NCI-H226 (cell line): Measurements from ENCODE around the gene UTP4.
"Not testable (repeated sequence)": the region's sequence is repeated elsewhere in the genome, so short reads cannot be mapped to it uniquely, and the experiment has no call there.

Experiments used
- DNase-seq: peaks from one replicate; pipeline ENCODE4 v3.0.0-alpha.2; 2015

The UTP4 gene

DNA sequence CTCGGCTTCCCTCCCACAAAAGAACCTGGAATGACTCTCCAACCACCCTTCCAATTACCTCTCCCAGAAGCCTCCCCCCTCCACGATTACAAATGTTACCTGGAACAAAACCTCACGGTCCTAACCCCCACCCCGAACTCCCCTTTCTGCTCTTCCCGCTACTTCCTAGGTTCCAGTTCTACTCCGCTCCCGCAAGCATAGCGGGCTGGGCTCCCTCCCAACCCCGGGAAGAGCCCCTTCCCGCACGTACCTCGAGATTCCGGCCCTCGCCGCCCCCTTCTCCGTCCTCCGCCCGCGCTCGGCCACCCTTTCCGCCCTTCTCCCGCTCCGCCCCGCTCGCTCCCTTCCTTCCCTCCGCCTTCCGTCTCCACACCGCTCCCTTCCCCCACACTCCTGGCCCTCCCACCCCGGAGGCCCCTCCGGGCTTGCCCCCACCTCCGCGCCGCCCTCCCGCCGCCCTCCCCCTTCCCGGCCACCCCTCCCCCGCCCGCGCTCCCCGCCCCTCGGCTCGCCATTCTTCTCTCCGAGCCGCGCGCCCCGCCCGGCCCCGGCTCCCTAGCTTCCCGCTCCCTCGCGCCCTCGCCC is 518 bp upstream of the UTP4 start:
- peak; percentile 67 for DNase-seq

DNA sequence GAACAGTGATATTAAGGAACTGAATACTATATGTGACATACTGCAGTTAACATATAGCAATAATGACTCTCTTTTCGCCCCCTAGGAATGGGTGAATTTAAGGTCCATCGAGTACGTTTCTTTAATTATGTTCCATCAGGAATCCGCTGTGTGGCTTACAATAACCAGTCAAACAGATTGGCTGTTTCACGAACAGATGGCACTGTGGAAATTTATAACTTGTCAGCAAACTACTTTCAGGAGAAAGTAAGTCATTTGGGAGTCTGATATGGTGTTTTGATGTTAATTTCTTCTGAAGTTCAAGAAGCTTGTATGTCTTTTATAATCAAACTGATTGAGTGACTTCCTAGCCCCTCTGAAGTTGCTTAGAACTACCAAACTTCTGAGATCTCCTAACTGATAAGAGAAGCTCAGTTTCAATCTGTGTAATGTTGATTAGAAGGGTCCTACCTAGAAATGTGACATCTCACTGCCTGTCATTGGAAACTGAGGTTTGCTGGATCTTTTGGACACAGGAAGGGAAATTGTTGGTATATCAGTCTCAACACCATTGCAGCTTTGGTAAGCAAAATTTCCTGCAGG is 1.0 kb downstream of the UTP4 start:
- no peak for DNase-seq

DNA sequence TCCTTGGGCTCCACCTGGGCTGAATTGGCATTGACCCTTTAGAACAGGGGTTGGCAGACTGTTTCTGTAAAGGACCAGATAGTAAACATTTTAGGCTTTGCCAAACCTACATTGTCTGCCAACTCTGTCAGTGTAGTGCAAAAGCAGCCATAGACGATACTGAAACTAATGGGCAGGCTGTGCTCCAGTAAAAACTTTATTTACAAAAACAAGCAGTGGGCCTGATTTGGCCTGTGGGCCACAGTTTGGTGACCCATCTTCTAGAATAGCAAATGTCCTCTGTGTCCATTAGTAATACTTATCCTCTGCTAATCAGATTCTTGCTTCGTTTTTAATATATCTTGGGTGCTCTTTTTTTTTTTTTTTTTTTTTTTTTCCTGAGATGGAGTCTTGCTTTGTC is 6.2 kb downstream of the UTP4 start:
- no peak for DNase-seq

DNA sequence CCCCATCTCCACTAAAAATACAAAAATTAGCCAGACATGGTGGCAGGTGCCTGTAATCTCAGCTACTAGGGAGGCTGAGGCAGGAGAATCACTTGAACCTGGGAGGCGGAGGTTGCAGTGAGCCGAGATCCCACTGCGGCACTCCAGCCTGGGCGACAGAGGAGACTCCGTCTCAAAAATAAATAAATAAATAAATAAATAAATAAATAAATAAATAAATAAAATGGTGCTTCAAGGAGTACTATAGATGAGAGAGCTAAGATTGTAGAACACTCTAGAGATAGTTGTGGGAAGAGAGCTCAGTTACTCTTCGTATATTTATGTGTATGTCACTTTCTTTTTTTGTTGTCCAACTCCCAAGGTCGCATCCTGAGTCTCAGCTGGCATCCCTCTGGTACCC is 7.0 kb downstream of the UTP4 start:
- DNase-seq = not testable (repeated sequence)

DNA sequence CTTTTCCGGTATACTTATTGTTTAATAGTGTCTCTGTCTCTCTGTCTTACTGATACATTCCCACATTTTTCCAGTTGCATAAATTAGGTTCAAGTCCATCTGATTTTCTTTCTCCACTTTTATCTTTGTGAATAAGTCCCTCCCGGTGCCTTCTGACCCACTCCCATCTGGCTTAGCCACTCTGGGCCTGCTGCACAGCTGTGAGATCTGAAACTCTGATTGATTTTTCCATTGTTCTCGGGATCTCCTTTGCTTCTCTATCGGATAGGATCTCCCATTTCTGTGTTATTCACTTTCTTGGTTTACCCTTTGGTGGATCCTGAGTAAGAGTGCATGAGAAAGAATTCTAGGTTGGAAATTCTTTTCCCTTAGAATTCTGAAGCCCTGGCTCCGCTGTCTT is 8.6 kb downstream of the UTP4 start:
- no peak for DNase-seq

DNA sequence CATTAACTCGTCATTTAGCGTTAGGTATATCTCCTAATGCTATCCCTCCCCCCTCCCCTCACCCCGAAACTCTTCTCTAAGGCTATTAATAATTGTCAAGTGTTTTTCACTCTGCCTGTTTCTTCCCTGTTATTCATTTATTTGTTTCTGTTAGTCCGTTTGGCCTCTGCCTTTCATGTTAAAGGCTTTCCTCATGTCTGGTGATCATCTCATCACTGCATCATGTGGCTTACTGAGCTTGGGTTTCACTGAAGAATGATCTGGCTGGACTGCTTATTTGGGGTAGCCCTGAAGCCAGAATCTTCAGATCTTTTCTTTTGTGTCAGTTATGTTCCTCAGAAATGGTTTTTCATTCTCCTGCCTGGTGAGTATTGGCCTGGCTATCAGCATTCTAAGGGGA is 9.5 kb downstream of the UTP4 start:
- no peak for DNase-seq

DNA sequence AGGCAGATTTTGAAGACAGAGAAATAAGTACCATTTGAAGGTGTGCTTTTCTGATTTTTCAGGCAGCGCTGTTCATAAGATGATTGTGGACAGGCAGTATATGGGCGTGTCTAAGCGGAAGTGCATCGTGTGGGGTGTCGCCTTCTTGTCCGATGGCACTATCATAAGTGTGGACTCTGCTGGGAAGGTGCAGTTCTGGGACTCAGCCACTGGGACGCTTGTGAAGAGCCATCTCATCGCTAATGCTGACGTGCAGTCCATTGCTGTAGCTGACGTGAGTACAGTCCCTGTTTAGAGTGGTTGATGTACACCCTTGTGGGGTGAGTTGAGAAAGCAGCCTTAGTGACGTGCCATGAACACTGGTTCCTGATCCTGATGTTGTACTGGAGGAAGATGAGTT is 10.7 kb downstream of the UTP4 start:
- no peak for DNase-seq

DNA sequence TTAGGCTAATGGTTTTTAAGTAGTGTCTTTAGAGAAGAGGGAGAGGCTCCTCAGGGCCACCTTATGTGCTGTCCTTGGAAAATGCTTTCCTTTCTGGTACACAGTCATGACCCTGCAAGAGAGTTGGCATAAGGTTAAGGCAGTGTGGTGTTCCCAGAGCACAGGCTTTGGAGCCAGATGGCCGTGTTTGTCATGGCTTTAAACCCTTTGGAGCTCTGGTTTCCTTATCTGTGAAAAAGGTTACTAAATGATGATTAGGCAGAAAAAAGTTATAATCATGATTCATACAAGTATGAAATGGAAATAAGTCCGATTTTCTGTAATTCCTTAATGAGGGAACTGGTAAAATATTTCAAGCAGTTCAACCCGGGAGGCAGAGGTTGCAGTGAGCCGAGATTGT is 13.2 kb downstream of the UTP4 start:
- no peak for DNase-seq

DNA sequence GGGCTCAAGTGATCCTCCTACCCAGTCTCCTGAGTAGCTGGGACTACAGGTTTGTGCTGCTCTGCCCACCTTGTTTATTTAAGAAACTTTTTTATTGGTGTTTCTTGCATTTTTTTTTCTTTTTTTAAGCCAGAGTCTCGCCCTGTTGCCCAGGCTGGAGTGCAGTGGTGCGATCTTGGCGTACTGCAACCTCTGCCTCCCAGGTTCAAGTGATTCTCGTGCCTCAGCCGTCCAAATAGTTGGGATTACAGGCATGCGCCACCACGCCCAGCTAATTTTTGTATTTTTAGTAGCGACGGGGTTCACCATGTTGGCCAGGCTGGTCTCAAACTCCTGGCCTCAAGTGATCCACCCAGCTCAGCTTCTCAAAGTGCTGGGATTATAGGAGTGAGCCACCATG is 17.2 kb downstream of the UTP4 start:
- not testable (repeated sequence) for DNase-seq

DNA sequence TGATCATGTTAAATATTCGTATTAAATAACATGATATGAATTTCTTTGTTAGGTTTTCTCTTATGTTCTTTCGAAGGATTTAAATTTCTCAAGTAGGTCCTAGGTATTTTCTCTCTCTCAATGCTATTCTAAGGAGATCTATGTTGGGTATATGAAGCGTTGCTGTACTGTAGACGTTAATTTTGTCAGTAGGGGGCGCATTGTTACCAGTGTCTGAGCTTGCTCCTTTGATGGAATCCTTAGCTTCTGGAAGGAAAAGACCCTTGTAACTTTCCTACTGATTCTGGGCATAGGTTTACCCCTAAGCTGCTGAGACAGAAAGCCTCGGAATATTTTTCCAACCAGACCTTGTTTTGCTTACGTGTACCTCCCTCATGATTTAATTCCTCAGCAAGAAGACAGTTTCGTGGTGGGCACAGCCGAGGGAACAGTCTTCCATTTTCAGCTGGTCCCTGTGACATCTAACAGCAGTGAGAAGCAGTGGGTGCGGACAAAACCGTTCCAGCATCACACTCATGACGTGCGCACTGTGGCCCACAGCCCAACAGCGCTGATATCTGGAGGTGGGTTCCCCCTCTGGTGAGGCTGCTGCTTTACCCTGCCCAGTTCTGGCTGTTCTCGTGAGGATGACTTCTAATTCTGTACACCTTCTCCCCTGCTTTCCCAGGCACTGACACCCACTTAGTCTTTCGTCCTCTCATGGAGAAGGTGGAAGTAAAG is 17.9 kb downstream of the UTP4 start:
- DNase-seq = no peak

DNA sequence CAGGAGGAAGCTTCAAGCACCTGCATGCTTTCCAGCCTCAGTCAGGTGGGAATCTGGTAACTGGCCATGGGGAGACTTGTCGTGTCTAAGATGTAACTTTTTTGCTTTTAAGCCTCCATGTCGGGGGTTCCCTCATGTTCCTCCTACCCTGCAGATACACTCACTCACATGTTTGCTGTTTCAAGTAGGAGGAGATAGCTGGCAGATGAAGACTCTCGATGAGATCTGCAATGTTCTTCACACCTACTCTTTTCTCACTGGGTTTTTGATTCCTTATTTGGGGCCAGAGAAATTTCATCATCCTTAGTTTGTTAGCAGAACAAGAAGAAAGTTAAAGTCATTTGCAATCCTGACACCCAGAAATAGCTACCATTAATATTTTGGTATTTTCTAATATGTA is 24.7 kb downstream of the UTP4 start:
- DNase-seq = no peak

DNA sequence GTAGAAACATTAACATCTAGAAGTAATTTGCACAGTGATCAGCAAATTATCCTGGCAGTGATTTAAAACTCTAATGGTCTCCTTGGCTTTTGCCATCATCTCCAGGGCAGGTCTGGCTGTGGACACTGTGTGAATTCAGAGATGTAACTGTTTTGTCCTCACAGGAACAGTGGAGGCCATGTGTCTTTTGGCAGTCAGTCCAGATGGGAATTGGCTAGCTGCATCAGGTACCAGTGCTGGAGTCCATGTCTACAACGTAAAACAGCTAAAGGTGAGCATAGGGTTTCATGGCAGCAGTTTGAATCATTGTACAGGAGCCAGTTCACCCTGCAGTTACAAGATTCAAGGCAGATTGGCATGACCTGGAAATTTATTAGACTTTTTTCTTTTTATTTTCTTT is 27.7 kb downstream of the UTP4 start:
- no peak for DNase-seq

DNA sequence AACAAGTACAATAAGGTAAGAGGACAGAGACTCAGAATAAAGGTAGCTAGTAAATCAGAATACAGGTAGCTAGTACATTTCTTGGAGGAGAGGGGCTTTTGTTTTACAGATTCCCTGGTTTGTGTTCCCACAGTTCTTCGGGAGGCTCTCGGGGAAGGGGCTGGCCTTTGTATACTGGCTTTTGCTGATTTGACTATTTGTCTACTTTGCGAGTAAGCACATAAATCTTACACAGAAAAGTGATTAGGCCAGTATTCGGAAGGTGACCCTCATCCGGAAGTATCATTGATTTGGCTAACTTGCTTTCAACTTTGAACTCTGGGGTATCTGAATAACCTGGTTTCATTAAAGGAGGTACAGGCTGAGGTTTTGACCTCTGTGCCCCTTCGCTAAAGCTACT is 33.1 kb downstream of the UTP4 start:
- DNase-seq = no peak

DNA sequence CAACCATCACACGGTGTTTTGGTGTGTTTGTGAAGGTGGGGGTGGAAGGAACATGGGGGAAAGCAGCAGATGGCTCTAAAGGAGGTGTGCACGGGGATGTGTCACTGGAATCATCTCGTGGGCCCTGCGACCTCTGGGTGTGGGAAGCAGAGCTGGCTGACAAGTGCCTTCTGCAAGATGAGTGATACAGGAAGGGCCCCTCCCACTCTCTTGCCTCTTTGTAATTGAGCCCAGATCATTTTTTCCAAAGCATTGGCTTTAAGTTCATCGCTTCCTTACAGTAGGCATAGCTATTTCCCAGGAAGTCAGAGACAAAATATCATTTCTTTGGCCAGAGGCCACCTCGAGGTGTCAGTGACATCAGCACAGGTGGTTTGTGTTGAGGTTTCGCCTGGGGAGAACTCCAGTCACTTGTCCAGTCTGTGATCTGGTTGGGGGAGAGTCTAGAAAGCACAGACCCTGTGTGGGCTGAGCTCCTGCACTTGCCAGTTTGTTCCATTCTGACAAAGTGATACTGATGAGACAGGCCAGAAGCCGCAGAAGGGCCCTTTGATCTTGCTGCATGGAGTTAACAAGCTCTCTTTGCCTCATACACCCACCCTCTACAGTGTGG is 33.9 kb downstream of the UTP4 start:
- no peak for DNase-seq

DNA sequence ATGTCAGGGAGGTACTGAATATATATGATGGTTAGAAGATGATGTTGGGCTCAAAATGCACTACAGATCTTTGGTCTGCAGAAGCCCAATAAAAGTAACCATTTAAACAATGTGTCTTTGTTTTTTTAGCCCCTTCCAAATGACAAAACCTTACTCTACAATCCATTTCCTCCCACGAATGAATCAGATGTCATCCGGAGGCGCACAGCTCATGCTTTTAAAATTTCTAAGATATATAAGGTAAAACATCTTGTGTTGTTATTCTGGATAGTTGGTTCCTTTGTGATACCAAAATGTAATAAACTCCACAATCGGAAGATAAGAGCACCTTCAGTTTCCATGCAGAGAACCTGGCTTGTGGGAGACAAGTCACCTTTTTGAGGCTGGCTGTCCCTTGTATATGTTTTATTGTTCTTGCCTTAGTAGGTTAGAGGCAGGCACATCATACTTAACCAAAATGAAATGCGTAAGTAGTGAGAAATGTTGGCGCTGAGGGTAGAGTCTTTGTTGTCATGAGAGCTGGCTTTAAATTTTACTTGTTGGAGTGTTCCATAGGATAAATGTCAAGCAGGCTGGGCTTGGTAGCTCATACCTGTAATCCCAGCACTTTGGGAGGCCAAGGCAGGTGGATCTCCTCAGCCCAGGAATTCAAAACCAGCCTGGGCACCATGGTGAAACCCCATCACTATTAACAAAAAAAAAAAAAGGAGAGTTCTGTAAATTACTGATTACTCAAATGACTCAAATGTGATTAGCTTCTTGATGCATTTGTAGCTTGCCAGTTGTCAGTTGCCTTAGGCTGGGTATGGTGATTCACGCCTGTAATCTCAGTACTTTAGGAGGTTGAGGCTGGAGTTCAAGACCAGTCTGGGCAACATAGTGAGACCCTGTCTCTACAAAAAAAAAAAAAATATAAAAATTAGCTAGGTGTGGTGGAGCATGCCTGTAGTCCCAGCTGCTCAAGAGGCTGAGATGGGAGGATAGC is 34.8 kb downstream of the UTP4 start:
- DNase-seq = no peak

DNA sequence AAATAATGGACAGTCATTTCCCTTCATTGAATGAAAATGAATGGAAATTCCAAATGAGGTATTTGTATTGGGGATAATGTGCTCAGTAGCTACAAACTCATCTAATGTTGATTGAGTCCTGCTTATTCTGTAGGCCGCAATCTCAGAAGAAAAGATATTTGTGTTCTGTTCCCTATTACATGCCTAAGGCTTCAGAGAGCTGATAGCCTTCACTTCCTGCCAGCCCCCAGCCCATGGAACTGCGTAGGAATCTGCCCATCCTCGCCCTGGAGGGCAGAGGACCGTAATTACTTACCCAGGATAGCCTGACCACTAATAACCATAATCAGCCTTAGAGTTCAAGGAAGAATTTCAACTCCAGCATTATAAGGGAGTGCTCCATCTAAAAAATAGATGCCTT is 36.6 kb downstream of the UTP4 start:
- DNase-seq = no peak

DNA sequence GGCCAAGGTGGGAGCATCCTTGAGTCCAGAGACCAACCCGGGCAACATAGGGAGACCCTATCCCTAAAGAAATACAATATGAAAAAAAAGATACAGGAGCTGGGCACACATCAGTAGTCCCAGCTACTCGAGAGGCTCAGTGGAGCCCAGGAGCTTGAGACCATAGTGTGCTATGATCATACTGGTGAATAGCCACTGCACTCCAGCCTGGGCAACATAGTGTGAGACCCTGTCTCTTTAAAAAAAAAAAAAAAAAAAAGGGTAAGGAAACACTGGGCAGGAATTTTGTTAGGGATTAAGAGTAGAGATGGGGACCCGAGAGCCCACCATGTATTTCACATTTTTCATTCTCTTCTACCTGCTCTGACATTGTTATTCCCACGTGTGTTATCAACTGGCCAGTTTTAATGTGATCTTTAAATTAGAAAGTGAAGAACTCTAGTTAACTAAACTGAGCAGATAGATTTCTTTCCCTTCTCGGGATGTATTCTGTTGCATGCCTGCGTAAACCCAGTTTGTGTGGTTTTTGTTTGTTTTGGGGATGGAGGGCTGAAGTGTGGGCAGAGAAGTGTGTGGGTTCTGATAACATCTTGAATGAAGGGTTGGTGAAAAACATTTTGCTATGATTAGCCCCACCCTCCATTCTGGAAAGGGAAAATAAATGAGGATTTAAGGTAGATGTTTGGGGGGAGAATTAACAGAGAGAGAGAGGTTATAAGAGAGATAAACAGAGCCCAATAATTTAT is 37.3 kb downstream of the UTP4 start:
- no peak for DNase-seq

DNA sequence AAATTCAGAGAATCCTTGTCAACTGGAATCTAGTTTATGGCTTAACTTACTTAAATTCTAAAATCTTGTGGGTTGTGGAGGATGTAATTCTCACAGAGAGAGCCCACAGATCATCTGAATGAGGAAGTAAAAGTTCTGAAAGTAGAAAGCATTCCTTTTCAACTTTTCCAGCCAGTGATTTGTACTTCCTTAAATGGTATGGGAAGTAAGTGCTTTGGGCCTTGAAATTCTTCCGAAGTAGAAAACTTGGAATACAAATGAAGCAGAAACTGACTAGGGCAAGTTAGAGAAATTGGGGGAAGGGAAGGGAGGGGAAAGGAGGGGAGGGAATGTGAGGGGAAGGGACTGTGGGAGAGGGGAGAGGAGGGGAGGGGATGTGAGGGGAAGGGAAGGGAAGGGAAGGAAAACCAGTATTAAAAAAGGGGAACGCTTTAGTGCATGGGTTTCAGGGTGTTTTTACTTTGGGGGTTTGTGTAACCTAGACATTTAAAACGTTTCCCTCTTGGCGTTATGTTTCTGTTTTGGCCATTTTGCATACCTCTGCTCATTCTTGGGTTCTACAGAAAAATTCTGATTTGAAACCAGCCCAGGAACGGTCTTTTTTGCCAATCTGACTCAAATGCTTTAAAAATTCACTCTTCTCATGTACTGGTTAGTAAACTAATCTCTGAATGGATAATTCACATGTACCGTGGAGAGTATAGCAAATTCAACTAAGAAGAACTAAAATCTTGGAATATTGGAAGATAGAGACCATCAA is 39.1 kb downstream of the UTP4 start:
- no peak for DNase-seq

DNA sequence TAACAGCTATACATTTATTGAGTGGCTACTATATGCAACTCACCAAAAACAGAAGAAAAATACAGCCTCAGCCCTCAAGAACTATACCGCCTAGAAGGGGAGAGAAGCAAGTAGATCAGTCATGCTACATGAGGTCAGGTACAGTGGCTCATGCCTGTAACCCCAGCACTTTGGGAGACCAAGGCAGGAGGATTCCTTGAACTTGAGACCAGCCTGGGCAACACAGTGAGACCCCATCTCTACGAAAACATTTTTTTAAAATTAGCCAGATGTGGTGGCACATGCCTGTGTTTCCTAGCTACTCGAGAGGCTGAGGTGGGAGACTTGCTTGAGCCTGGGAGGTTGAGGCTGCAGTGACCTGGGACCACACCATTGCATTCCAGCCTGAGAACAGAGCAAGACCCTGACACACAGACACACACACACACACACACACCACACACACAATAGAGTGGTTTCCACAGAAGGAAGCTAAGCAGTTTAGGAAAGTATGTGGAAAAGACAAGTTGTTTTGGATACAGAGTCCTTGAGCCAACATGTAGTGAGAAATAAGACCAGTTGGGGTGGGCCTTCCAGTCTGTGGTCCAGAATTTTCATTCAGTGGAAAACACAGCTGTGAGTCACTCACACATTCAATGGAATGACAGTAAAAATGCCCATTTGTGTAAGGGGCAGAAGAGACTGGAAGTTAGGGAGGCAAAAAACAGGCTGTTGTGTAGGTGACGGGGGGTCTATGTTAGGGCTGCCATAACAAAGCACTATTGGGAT is 43.8 kb downstream of the UTP4 start:
- DNase-seq = no peak

DNA sequence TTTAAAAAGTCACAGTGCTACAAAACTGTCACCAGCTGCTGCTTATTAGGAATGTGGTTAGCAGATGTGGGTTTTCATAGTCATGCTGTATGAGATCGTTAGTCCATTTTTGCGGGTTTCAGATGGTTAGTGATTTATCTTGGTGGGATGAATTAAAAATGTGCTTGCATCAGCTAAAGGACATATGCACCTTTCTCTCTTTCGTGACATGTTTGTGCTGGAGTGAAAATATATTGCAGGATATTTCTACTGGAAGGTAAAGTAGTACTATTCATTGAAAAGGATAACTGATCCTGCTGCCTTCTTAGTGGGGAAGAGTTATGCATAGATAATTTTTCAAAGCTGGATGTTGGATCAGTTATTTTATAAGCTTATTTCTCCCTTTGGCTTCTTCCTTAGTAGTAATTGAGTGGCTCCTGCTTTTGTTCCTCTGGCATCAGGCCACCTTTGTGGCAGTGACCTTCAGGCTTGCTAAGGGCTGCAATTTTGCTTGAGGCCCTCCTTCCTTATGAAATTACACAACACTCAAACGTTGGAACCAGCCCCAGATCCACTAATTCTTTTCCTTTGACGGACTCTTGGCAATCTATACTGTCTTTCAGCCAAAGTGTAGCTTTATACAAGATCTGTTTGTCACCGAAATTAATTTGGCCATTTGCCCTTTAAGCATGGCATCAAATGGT is 47.0 kb downstream of the UTP4 start:
- peak; percentile 70 for DNase-seq
